Neuronal stem cell (in vitro differentiated cells): ENCODE data around the gene TCERG1.

Experiments used
- DNase-seq: peaks from one replicate; pipeline ENCODE4 v3.0.0-alpha.2; 2013; ENCODE audit warnings: low spot score
- H2AFZ ChIP-seq: one replicate; pipeline ENCODE4 v1.6.1; 2013; ENCODE audit warnings: mild to moderate bottlenecking, low read length, inconsistent platforms
- H2AK5ac ChIP-seq: 2 replicates; pipeline ENCODE4 v1.6.1; 2013; ENCODE audit warnings: low read depth, mild to moderate bottlenecking, inconsistent platforms, low read length, moderate library complexity, mixed read lengths
- H2BK120ac ChIP-seq: 2 replicates; pipeline ENCODE4 v1.6.1; 2013; ENCODE audit warnings: low read depth, mild to moderate bottlenecking, inconsistent platforms, low read length, moderate library complexity, mixed read lengths
- H2BK12ac ChIP-seq: one replicate; pipeline ENCODE4 v1.6.1; 2013; ENCODE audit warnings: low read length, inconsistent platforms
- H2BK15ac ChIP-seq: 2 replicates; pipeline ENCODE4 v1.6.1; 2013; ENCODE audit warnings: mild to moderate bottlenecking, low read length, inconsistent platforms, mixed read lengths
- H2BK5ac ChIP-seq: one replicate; pipeline ENCODE4 v1.6.1; 2013; ENCODE audit warnings: inconsistent platforms, mild to moderate bottlenecking, low read length, moderate library complexity
- H3K14ac ChIP-seq: one replicate; pipeline ENCODE4 v1.6.1; 2013; ENCODE audit warnings: low read length, inconsistent platforms
- H3K18ac ChIP-seq: 2 replicates; pipeline ENCODE4 v1.6.1; 2013; ENCODE audit warnings: low read length, inconsistent platforms
- H3K23ac ChIP-seq: 2 replicates; pipeline ENCODE4 v1.6.1; 2013; ENCODE audit warnings: low read depth, mild to moderate bottlenecking, mixed read lengths, low read length, inconsistent platforms; ENCODE audit not compliant: poor library complexity
- H3K27ac ChIP-seq: replicated peaks from 3 replicates; pipeline ENCODE4 v1.5.1; 2013; ENCODE audit warnings: low read length, inconsistent platforms
- H3K27me3 ChIP-seq, 3 experiments: 2 replicates each; pipeline ENCODE4 v1.6.1; 2013; ENCODE audit warnings: low read length in 3 of 3, mild to moderate bottlenecking in 2 of 3, inconsistent platforms in 1 of 3, low read depth in 1 of 3, mixed read lengths in 1 of 3, moderate library complexity in 1 of 3; ENCODE audit not compliant: control insufficient read depth in 3 of 3, insufficient read depth in 3 of 3
- H3K36me3 ChIP-seq, 2 donors: replicated peaks in 1 of 2; 2 replicates each; pipeline ENCODE4 v1.6.1; 2013; ENCODE audit warnings: low read length in 2 of 2; ENCODE audit not compliant: control insufficient read depth in 2 of 2, insufficient read depth in 2 of 2
- H3K4ac ChIP-seq: 2 replicates; pipeline ENCODE4 v1.6.1; 2013; ENCODE audit warnings: inconsistent platforms, mild to moderate bottlenecking, low read length, moderate library complexity
- H3K4me1 ChIP-seq, 2 donors: 1 replicate in 1 of 2; 2 replicates in 1 of 2; pipeline ENCODE4 v1.6.1; 2013; ENCODE audit warnings: low read length in 2 of 2, low read depth in 1 of 2; ENCODE audit not compliant: control insufficient read depth in 2 of 2, insufficient read depth in 1 of 2
- H3K4me2 ChIP-seq: one replicate; pipeline ENCODE4 v1.6.1; 2013; ENCODE audit warnings: mild to moderate bottlenecking, low read length, inconsistent platforms; ENCODE audit not compliant: insufficient read depth, poor library complexity, severe bottlenecking
- H3K4me3 ChIP-seq, 2 donors: 2 replicates each; pipeline ENCODE4 v1.5.1; 2013; ENCODE audit warnings: low read length in 2 of 2, mild to moderate bottlenecking in 2 of 2, inconsistent platforms in 1 of 2, moderate library complexity in 1 of 2
- H3K79me1 ChIP-seq: one replicate; pipeline ENCODE4 v1.6.1; 2013; ENCODE audit warnings: low read depth, mild to moderate bottlenecking, inconsistent platforms, low read length, moderate library complexity
- H3K9ac ChIP-seq: one replicate; pipeline ENCODE4 v1.6.1; 2013; ENCODE audit warnings: mild to moderate bottlenecking, low read depth, low read length, inconsistent platforms; ENCODE audit not compliant: poor library complexity
- H3K9me3 ChIP-seq, 2 donors: replicated peaks in 1 of 2; 2 replicates each; pipeline versions ENCODE3 to v1.6.1; 2013; ENCODE audit warnings: low read length in 2 of 2, mild to moderate bottlenecking in 2 of 2, inconsistent platforms in 1 of 2, low read depth in 1 of 2, mixed read lengths in 1 of 2, moderate library complexity in 1 of 2; ENCODE audit not compliant: control insufficient read depth in 2 of 2, insufficient read depth in 1 of 2
- H4K8ac ChIP-seq: one replicate; pipeline ENCODE4 v1.6.1; 2013; ENCODE audit warnings: low read depth, mild to moderate bottlenecking, inconsistent platforms, low read length, moderate library complexity
- H4K91ac ChIP-seq: one replicate; pipeline ENCODE4 v1.6.1; 2013; ENCODE audit warnings: low read length, low read depth, mild to moderate bottlenecking, inconsistent platforms; ENCODE audit not compliant: poor library complexity
- WGBS, 2 donors: extraction: QIAGEN DNeasy Blood & Tissue Kit; methylation state at CpG; one replicate each; pipeline ENCODE4 v1.1.7; 2013; ENCODE audit warnings: missing lambda C conversion rate in 2 of 2, mixed read lengths in 1 of 2; ENCODE audit not compliant: insufficient read length in 2 of 2, insufficient replicate concordance in 1 of 2; ENCODE audit errors: extremely low coverage in 2 of 2; 5-methylcytosine and 5-hydroxymethylcytosine counted together

The TCERG1 gene

GRCh38 chr5:146451411-146451810 is 4.3 kb downstream of the TCERG1 start:
- Histone ChIP-seq H4K8ac (no peak overlapping the region), H3K27ac (no peak overlapping the region), H2BK12ac (no peak overlapping the region), H3K4me2 (no peak overlapping the region), H4K91ac (no peak overlapping the region), H3K14ac (no peak overlapping the region), H2AFZ (no peak overlapping the region), H3K4me1 (peaks cover 3 to 8% of the 10 kb centered on the region in 2 donors), H2BK5ac (no peak overlapping the region), H3K18ac (no peak overlapping the region), H2BK15ac (no peak overlapping the region), H3K79me1 (peaks cover 9% of the 10 kb centered on the region), H3K27me3 (no peaks in the 10 kb centered on the region), H3K9me3 (no peaks in the 10 kb centered on the region), H3K4ac (no peak overlapping the region), H3K9ac (no peak overlapping the region), H3K4me3 (no peak overlapping the region), H3K23ac (no peak overlapping the region), H3K36me3 (peaks cover 4 to 31% of the 10 kb centered on the region in 2 donors), H2BK120ac (no peak overlapping the region), H2AK5ac (no peak overlapping the region)
- no CpG with 5 or more reads among the region's 6 CpGs for WGBS, 2 donors
- no peak for DNase-seq

GRCh38 chr5:146457431-146457830 is 10.3 kb downstream of the TCERG1 start:
- no CpG with 5 or more reads among the region's 2 CpGs for WGBS, 2 donors

GRCh38 chr5:146458894-146459293 is 11.8 kb downstream of the TCERG1 start:
- Histone ChIP-seq H3K9me3 (peaks cover 0 to 2% of the 10 kb centered on the region in 2 donors), H3K36me3 (peaks cover 25 to 100% of the 10 kb centered on the region in 2 donors), H2BK120ac (no peak overlapping the region), H3K27me3 (no peaks in the 10 kb centered on the region), H2BK15ac (no peak overlapping the region), H2AFZ (no peak overlapping the region), H3K4me2 (no peak overlapping the region), H3K23ac (no peak overlapping the region), H2BK5ac (no peak overlapping the region), H3K4me1 (no peaks in the 10 kb centered on the region), H3K4me3 (no peak overlapping the region), H2AK5ac (no peak overlapping the region), H3K79me1 (peaks cover 8% of the 10 kb centered on the region), H3K9ac (peak overlapping the region; percentile 60), H3K18ac (no peak overlapping the region), H4K8ac (no peak overlapping the region), H3K4ac (no peak overlapping the region), H4K91ac (no peak overlapping the region), H3K27ac (no peak overlapping the region), H3K14ac (peak overlapping the region; percentile 82), H2BK12ac (no peak overlapping the region)
- DNase-seq = no peak
- no CpG with 5 or more reads among the region's 5 CpGs for WGBS, 2 donors

More at GRCh38 chr5:146457431-146457830, 10.3 kb downstream of the TCERG1 start:
- Histone ChIP-seq H3K27me3 (no peaks in the 10 kb centered on the region), H3K9ac (no peak overlapping the region), H3K4me3 (no peak overlapping the region), H2AFZ (no peak overlapping the region), H2BK120ac (no peak overlapping the region), H3K18ac (no peak overlapping the region), H3K4ac (no peak overlapping the region), H2AK5ac (no peak overlapping the region), H3K14ac (no peak overlapping the region), H3K23ac (no peak overlapping the region), H3K4me2 (no peak overlapping the region), H2BK15ac (no peak overlapping the region), H3K4me1 (no peaks in the 10 kb centered on the region), H3K36me3 (peaks cover 19 to 91% of the 10 kb centered on the region in 2 donors), H3K79me1 (peaks cover 10% of the 10 kb centered on the region), H3K27ac (no peak overlapping the region), H3K9me3 (no peaks in the 10 kb centered on the region), H4K8ac (no peak overlapping the region), H4K91ac (no peak overlapping the region), H2BK12ac (no peak overlapping the region), H2BK5ac (no peak overlapping the region)
- no peak for DNase-seq

GRCh38 chr5:146461319-146461718 is 14.2 kb downstream of the TCERG1 start:
- peaks cover 0 to 2% of the 10 kb centered on the region in 2 donors for H3K9me3 ChIP-seq
- H3K36me3 ChIP-seq = peaks cover 22 to 98% of the 10 kb centered on the region in 2 donors
- H3K4me2 ChIP-seq = no peak overlapping the region
- no peak overlapping the region for H3K9ac ChIP-seq
- H3K27ac ChIP-seq = no peak overlapping the region
- H3K4me3 ChIP-seq = no peak overlapping the region
- H3K27me3 ChIP-seq = no peaks in the 10 kb centered on the region
- H2BK120ac ChIP-seq = no peak overlapping the region
- H2BK5ac ChIP-seq = no peak overlapping the region
- no peak for DNase-seq
- H2AK5ac ChIP-seq = no peak overlapping the region
- H3K14ac ChIP-seq = no peak overlapping the region
- H3K4ac ChIP-seq = no peak overlapping the region
- no peak overlapping the region for H3K23ac ChIP-seq
- no peak overlapping the region for H2AFZ ChIP-seq
- H4K91ac ChIP-seq = no peak overlapping the region
- H3K4me1 ChIP-seq = no peaks in the 10 kb centered on the region
- H3K18ac ChIP-seq = no peak overlapping the region
- H2BK12ac ChIP-seq = no peak overlapping the region
- no peak overlapping the region for H2BK15ac ChIP-seq
- no CpG with 5 or more reads among the region's 1 CpG for WGBS, 2 donors
- peaks cover 4% of the 10 kb centered on the region for H3K79me1 ChIP-seq
- H4K8ac ChIP-seq = no peak overlapping the region
